Activated CD8-positive, alpha-beta memory T cell treated with anti-CD3 and anti-CD28 coated beads, Interleukin-2, amount 10 ng/mL, durations not matched to agents 7 days and 5 days (primary cell): ENCODE results near the gene CCL5. TPM values are rescaled to one million over a fixed set of nuclear protein-coding genes. Genes with fewer than 3 reads are reported as not detected.

ENCODE experiments used
- ATAC-seq: fragments of 150-1000 bp; cut with Tn5 transposase; one replicate; pipeline ENCODE4 v1.10.0; 2021; ENCODE audit warnings: moderate library complexity
- CTCF ChIA-PET: fragments of 350-600 bp; sonication (Branson Sonifier 250); formaldehyde crosslinking; loops from one replicate; lab custom pipeline; 2021; ENCODE audit warnings: antibody characterized with exemption; lab: Charles Lee
- DNase-seq: peaks from one replicate; pipeline ENCODE4 v3.0.0-alpha.2; 2020
- H3K27ac Mint-ChIP-seq: one replicate; pipeline ENCODE4 v1.8.0; 2021; ENCODE audit warnings: mild to moderate bottlenecking, mixed read lengths
- H3K27me3 Mint-ChIP-seq: one replicate; pipeline ENCODE4 v1.8.0; 2021; ENCODE audit warnings: mixed read lengths
- H3K36me3 Mint-ChIP-seq: one replicate; pipeline ENCODE4 v1.8.0; 2021; ENCODE audit warnings: mild to moderate bottlenecking, mixed read lengths
- H3K4me1 Mint-ChIP-seq: one replicate; pipeline ENCODE4 v1.8.0; 2021; ENCODE audit warnings: mixed read lengths
- H3K4me3 Mint-ChIP-seq: one replicate; pipeline ENCODE4 v1.8.0; 2021; ENCODE audit warnings: mild to moderate bottlenecking, moderate library complexity, mixed read lengths
- H3K9me3 Mint-ChIP-seq: one replicate; pipeline ENCODE4 v1.8.0; 2022; ENCODE audit warnings: low read depth, mixed read lengths
- total RNA-seq, 2 experiments: library from RNA; stranded (reverse); gene quantifications; one replicate each; pipeline ENCODE4 v1.2.3, GENCODE V29; 2021

CCL5 gene
- total RNA-seq, 2 experiments from 2014 or later, result 973 to 1,249 TPM

DNA sequence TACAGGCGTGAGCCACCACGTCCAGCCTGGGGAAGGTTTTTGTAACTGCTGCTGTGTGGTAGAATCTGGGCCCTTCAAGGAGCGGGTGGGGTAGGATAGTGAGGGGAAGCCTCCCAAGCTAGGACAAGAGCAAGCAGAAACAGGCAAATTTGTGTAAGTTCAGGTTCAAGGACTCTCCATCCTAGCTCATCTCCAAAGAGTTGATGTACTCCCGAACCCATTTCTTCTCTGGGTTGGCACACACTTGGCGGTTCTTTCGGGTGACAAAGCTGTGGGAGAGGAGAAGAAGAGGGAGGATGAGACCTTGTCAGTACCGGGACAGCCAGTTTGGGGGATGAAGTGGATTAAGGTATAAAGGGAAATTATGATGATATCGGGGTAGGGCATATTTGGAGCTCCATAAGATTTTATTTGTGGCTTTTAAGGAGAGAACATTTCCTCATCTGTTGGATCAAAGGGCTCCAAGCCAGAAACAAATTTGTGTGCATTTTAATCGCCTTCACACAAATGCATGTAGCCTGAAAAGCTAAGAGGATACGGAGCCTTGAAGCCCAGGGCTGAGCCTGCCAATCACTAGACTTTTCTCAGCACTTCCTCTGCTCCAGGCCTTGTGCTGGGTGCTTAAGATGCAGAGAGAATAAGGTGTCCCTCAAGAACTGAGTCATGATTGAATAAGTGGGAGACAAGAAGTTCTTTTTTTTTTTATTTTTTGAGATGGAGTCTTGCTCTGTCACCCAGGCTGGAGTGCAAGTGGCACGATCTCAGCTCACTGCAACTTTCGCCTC lies 7.8 kb downstream of the CCL5 start:
- ATAC-seq, result no peak
- peak overlapping the region; percentile 41 for H3K27ac Mint-ChIP-seq
- peaks cover 63% of the 10 kb centered on the region for H3K4me1 Mint-ChIP-seq
- H3K27me3 Mint-ChIP-seq, result no peaks in the 10 kb centered on the region
- peaks cover 57% of the 10 kb centered on the region for H3K36me3 Mint-ChIP-seq
- H3K4me3 Mint-ChIP-seq, result no peak overlapping the region
- no peak for DNase-seq
- CTCF ChIA-PET, result interaction anchor here (1.2 to 15.6 kb wide), 6 partner anchors 17 to 97 kb away, joined by 3 to 254 read pairs (median 6); no protein-coding TSS in a partner anchor
- H3K9me3 Mint-ChIP-seq, result no peaks in the 10 kb centered on the region

DNA sequence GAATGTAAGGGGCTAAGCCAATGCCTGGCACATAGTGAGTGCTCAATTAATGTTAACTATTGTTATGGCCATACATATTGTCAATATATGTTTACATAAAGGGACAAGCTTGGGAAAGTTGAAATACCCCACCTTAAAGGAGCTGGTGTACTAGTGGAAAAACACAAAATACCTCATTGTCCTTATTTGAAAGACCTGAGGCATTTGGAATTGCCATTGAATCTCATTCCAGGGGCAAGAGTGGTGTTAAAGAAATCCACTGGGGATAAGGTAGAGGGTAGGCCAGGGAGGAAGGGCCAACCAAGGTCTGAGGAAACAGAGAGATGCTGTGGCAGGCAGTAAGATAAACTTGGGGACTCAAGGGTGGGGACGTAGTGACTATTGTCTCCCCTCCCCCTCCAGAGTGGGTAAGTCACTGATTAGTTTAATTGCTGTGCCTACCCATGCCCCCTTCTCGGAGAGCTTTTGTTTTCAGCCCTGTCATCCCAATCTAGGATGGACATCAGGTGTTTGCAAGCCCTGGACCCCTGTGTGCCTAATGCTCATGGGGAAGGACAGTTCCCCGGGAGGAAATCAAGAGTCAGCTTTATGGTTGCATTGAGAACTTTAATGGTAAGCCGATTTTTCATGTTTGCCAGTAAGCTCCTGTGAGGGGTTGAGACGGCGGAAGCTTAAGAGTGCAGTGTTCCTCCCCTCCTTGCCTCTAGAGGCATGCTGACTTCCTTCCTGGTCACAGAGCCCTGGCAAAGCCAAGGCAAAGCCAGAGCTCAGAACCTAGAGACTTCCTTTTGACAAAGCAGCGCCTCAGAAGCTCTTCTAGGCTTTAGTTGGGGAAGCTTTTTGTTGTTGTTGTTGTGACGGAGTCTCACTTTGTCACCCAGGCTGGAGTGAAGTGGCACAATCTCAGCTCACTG lies 9.0 kb downstream of the CCL5 start:
- no peak overlapping the region for H3K4me3 Mint-ChIP-seq
- H3K36me3 Mint-ChIP-seq, result peaks cover 48% of the 10 kb centered on the region
- CTCF ChIA-PET, result interaction anchor here (0.6 to 15.6 kb wide), 13 partner anchors 8 to 111 kb away, joined by 3 to 254 read pairs (median 3); partner anchors contain the start of genes CCL16, CCL5 and LYZL6
- H3K27ac Mint-ChIP-seq, result peak overlapping the region; percentile 67
- H3K4me1 Mint-ChIP-seq, result peaks cover 59% of the 10 kb centered on the region
- no peaks in the 10 kb centered on the region for H3K9me3 Mint-ChIP-seq
- DNase-seq (peak; percentile 60), ATAC-seq (peak; percentile 12)
- H3K27me3 Mint-ChIP-seq, result no peaks in the 10 kb centered on the region

DNA sequence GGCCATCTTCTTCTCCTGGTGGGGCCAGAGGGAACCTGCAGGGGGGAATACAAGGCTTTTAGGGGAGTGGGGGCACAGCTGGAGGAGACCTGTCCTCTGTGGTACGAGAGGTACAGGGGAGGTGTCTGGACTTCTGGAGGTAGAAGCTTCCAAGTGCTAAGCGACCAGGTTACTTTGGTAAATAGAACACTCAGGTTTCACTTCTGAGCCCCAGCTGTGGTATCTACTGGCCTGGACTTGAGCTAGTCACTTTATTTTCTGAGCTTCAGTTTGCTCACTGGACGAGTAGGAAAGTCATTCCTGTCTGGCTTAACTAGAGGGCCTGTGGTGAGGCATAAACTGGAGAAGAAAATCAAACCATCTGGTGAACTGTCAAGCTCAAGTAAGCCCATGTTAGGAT lies 11.4 kb downstream of the CCL5 start, which contains the start of gene HEATR9:
Gene HEATR9 (minus strand): TSS at position 155 of the 400 bp plus-strand sequence. CDS start 149 bp downstream, at position 6.
- DNase-seq (no peak), ATAC-seq (no peak)
- Mint-ChIP-seq H3K27ac (peak within 1 kb of the TSS; percentile 25), H3K4me1 (peaks cover 54% of the 10 kb centered on the region), H3K36me3 (peaks cover 48% of the 10 kb centered on the region), H3K9me3 (no peaks in the 10 kb centered on the region), H3K27me3 (no peaks in the 10 kb centered on the region), H3K4me3 (no peak within 1 kb of the TSS)
- CTCF ChIA-PET, result interaction anchor here (0.6 to 2.0 kb wide), 5 partner anchors 9 to 100 kb away, joined by 3 to 5 read pairs (median 4); partner anchors contain the start of gene CCL5

DNA sequence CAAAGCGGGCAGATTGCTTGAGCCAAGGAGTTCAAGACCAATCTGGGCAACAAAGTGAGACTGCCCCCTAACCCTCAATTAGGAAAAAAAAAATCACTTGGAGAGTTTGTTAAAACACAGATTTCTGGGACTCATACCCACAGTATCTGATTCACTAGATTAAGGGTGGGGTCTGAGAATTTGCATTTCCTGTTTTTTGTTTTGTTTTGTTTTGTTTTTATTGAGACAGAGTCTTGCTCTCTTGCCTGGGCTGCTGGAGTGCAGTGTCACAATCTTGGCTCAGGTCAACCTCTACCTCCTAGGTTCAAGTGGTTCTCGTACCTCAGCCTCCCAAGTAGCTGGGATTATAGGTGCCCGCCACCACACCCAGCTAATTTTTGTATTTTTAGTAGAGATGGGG lies 12.6 kb downstream of the CCL5 start:
- H3K27me3 Mint-ChIP-seq, result no peaks in the 10 kb centered on the region
- H3K4me3 Mint-ChIP-seq, result no peak overlapping the region
- H3K4me1 Mint-ChIP-seq, result peaks cover 46% of the 10 kb centered on the region
- H3K27ac Mint-ChIP-seq, result no peak overlapping the region
- CTCF ChIA-PET, result interaction anchor here (1.8 to 3.7 kb wide), 3 partner anchors 11 to 17 kb away, joined by 5 to 10 read pairs (median 7); partner anchors contain the start of gene CCL5
- peaks cover 45% of the 10 kb centered on the region for H3K36me3 Mint-ChIP-seq
- ATAC-seq, result no peak
- no peak for DNase-seq
- no peaks in the 10 kb centered on the region for H3K9me3 Mint-ChIP-seq

DNA sequence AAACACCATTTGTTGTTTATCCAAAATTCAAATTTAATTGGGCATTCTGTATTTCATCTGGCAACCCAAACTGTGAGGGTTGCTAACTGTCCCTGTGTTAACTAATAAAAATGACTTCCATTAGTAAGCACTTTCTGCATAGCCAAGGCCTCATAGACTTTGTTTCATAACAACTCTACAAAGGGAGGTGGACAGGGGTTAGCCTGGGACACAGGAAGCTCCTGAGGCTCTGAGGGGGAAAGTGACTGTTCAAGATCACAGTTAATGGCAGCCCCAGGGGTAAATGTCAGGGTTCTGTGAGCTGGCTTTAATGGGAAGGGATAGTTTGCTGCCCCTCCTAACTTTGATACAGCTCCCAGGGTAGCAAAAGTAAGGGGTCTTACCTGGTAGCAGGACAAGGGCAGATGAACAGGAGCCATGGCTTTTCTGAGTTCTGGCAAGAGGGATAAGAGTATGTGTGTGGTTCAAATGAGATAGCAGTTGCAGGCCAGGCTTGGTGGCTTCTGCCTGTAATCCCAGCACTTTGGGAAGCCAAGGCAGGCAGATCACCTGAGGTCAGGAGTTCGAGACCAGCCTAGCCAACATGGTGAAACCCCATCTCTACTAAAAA lies 13.7 kb downstream of the CCL5 start:
- H3K4me3 Mint-ChIP-seq, result no peak overlapping the region
- DNase-seq, result no peak
- CTCF ChIA-PET, result interaction anchor here (1.1 to 3.7 kb wide), 4 partner anchors 9 to 16 kb away, joined by 3 to 10 read pairs (median 8); partner anchors contain the start of gene CCL5
- no peak for ATAC-seq
- H3K9me3 Mint-ChIP-seq, result no peaks in the 10 kb centered on the region
- peaks cover 38% of the 10 kb centered on the region for H3K4me1 Mint-ChIP-seq
- no peaks in the 10 kb centered on the region for H3K27me3 Mint-ChIP-seq
- peaks cover 41% of the 10 kb centered on the region for H3K36me3 Mint-ChIP-seq
- H3K27ac Mint-ChIP-seq, result peak overlapping the region; percentile 45

DNA sequence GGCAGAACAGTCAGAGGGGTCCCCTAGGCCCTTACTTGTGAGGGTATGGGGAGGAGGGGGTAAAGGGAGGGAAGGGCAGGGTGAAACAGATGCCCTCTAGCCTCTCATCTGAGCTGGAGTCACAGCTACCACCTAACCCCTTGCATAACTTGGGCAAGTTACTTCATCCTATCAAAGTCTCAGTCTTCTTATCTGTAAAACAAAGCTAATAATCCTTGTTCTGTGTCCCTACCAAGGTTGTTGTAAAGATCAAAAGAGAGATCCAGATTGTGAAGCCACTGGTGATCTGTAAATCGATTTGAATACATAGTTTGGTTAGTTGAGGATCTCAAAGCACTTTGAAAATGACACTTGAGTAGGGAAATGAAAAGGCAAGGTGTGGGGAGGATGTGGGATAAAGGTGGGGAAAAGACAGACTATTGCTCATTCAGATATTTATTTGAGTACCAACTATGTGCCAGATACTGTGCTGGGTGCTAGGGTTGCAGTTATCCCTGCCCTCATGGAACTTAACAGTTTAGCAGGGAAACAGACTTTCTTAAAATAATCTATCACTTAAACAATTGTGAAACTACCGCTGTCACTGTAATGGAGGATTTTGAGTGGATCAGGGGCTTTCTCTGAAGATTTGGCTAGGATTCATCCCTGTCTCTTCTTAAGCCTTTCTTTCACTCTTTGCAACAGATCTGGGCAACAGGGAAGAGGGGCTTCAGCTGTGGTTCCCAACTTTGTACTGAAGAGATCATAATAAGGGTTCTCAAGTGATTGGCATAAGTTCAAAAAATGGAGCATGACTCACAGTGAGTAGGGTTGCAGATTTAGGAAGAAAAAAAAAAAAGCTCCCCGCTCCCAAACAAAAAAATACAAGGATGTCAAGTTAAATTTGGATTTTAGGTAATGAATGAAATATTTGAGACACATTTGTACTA lies 14.5 kb downstream of the CCL5 start:
- Mint-ChIP-seq H3K4me3 (no peak overlapping the region), H3K36me3 (peaks cover 34% of the 10 kb centered on the region), H3K27ac (peak overlapping the region; percentile 26), H3K27me3 (no peaks in the 10 kb centered on the region), H3K4me1 (peaks cover 30% of the 10 kb centered on the region), H3K9me3 (no peaks in the 10 kb centered on the region)
- DNase-seq (no peak), ATAC-seq (no peak)
- CTCF ChIA-PET, result interaction anchor here (1.1 to 3.7 kb wide), 6 partner anchors 9 to 110 kb away, joined by 3 to 10 read pairs (median 7); partner anchors contain the start of gene CCL5

DNA sequence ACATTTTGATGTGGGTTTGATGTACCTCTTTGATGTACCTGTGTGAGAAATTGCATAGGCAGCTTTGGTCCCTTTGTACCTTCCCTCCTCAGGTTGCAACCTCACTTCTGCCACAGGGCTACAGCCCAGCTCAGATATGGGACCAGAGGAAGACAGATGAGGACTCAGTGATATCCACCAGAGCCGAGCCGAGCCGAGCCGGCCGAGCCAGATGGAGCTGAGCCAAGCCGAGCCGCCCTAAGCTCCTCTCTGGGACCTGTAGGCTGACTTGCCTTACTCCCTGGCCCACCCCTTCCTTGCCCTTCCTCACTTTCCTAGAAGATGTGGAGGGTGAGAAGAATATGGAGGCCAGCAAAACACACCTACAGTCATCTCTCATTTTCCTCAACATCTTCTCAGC lies 15.3 kb downstream of the CCL5 start:
- H3K36me3 Mint-ChIP-seq, result peaks cover 32% of the 10 kb centered on the region
- H3K4me3 Mint-ChIP-seq, result no peak overlapping the region
- ATAC-seq (no peak), DNase-seq (no peak)
- H3K9me3 Mint-ChIP-seq, result no peaks in the 10 kb centered on the region
- no peaks in the 10 kb centered on the region for H3K27me3 Mint-ChIP-seq
- CTCF ChIA-PET, result interaction anchor here (0.9 to 3.7 kb wide), 4 partner anchors 8 to 111 kb away, joined by 3 to 10 read pairs (median 5); no protein-coding TSS in a partner anchor
- no peak overlapping the region for H3K27ac Mint-ChIP-seq
- peaks cover 27% of the 10 kb centered on the region for H3K4me1 Mint-ChIP-seq

DNA sequence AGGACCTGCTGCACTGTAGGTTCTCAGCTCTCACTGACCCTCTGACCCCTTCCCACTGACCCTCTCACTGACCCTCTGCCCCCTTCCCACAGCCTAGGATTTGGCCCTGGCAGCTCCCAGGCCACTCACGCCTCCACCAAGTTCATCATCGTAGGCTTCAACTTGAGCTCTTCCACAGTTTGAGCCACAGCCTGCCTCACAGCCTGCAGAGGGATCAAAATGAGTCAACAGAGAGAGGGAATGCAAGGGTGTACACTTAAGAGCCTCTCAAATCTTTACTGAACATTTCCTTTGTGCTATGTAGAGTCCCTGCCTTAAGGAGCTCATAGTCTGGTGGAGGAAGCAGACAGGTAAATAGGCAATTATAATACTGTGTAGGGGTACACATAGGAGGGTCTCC lies 23.6 kb downstream of the CCL5 start:
- ATAC-seq (peak; percentile 87), DNase-seq (peak; percentile 56)
- Mint-ChIP-seq H3K9me3 (no peaks in the 10 kb centered on the region), H3K27ac (peak overlapping the region; percentile 62), H3K27me3 (no peaks in the 10 kb centered on the region), H3K36me3 (peaks cover 29% of the 10 kb centered on the region), H3K4me3 (no peak overlapping the region), H3K4me1 (peaks cover 28% of the 10 kb centered on the region)
- CTCF ChIA-PET, result interaction anchor here (0.8 to 3.9 kb wide), 10 partner anchors 8 to 292 kb away, joined by 3 to 14 read pairs (median 4); partner anchors contain the start of genes CCL5, HEATR9 and LYZL6

DNA sequence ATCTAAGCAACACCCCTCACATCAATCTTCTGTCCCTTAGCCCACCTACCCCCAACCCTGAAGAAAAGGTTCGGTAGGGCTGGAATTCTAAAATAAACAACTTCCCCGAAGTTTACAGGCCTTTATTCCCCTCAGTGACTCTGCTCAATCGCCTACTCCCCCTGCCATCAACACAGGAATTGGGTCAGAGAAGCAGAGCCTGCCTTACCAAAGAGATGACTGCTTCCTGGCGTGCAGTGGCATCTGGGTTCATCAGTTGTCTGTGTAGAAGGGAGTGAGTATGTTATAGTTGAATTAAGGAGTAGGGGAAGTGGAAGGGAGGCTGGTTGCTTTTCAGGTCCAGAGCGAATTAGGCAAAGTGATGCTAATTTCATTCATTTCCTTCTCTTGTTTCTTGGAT lies 24.2 kb downstream of the CCL5 start:
- Mint-ChIP-seq H3K4me1 (peaks cover 32% of the 10 kb centered on the region), H3K27me3 (no peaks in the 10 kb centered on the region), H3K9me3 (no peaks in the 10 kb centered on the region), H3K36me3 (peaks cover 32% of the 10 kb centered on the region), H3K4me3 (no peak overlapping the region), H3K27ac (peak overlapping the region; percentile 16)
- CTCF ChIA-PET, result interaction anchor here (0.9 to 3.9 kb wide), 8 partner anchors 8 to 292 kb away, joined by 3 to 14 read pairs (median 5); partner anchors contain the start of genes CCL5, HEATR9 and LYZL6
- ATAC-seq (peak; percentile 24), DNase-seq (no peak)

DNA sequence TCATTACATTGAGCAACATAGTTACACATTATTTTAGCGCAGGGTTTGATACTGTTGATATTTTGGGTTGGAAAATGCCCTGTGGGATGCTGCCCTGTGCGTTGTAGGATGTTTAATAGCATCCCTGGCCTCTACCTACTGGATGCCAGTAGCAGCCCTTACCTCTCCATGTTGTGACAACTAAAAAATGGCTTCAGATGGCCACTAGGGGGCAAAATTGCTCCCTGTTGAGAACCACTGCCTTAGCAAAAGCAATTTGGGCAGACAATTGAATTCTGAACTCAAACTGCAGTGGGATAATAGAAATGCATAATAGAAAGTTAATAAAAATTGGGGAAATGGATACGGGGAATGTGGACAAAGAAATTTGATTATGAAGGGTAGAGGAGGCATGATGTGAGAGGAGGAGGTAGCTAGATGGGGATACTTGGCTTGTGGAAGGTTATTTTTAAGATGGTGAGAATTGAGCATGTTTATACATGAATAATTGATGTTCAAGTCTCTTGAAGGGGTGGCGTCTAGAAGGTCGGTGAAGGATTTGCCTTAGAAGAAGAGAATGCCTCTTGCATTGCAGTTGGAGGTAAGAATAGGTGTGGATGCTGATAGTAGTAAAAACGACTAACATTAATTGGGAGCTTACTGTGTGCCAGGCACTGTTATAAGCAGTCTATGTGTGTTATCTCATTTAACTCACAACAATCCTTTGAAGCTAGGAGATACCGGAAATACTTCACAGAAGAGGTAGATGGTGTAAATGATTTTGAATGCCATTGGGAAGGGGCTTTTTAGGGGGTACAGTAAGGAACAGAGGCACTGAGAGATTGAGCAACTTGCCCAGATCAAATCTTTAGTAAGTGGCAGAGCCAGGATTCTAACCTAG lies 30.5 kb downstream of the CCL5 start:
- CTCF ChIA-PET, result interaction anchor here (0.7 to 5.9 kb wide), 40 partner anchors 9 to 299 kb away, joined by 3 to 35 read pairs (median 4); partner anchors contain the start of genes CCL5, LYZL6 and TAF15
- no peak overlapping the region for H3K4me3 Mint-ChIP-seq
- no peaks in the 10 kb centered on the region for H3K27me3 Mint-ChIP-seq
- H3K27ac Mint-ChIP-seq, result peak overlapping the region; percentile 82
- ATAC-seq, result peak; percentile 95
- H3K9me3 Mint-ChIP-seq, result no peaks in the 10 kb centered on the region
- H3K4me1 Mint-ChIP-seq, result peaks cover 24% of the 10 kb centered on the region
- peak; percentile 81 for DNase-seq
- H3K36me3 Mint-ChIP-seq, result peaks cover 47% of the 10 kb centered on the region
